Measurements from ENCODE around the gene TM6SF1. TPM values are rescaled to one million over a fixed set of nuclear protein-coding genes. Genes with fewer than 3 reads are reported as not detected.
"Not testable (repeated sequence)": the region's sequence is repeated elsewhere in the genome, so short reads cannot be mapped to it uniquely, and the experiment has no call there.

TM6SF1 gene
- total and polyA plus RNA-seq, 4 donors: 2.2 to 13.0 (median 9.6) TPM

DNA sequence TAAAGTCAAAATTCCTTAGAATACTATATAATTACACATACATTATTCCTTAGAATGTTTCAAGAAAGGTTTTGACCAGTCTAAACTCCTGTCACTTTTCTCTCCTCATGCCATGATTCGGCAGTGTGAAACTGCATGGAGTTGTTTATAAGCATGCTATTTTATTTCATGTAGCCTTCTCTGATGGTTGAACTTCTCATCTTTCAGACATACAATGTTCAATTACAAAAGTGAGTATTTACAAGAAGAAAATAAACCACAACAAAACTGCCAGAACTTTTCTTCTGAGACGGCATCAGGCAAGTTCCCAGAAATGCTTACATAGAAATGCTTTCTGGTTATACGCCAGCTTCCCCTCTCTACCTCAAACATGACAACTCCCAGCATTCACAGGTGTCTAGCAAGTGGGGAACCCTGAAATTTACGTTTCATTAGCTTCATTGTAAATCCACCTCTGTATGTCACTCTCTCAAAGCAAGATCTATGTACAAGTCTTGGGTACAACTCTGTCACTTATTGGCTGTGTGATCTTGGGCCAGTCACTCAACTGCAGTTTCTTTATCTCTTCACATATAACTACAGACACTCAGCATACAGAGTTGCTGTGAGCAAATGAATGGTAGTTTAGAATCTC is 57.4 kb downstream of the TM6SF1 start:
- H3K27ac ChIP-seq (ENCODE audit: low read depth in 1 of 2, low read length in 2 of 2): no peak overlapping the region
- H3K36me3 ChIP-seq (ENCODE audit: control insufficient read depth in 1 of 2, insufficient read depth in 2 of 2, low read length in 1 of 2): peaks cover 0 to 3% of the 10 kb centered on the region in 2 donors
- 88% methylated on average over 4 of the region's 4 CpGs for WGBS, 2 donors
- H3K4me3 ChIP-seq (ENCODE audit: low read length in 2 of 2): no peak overlapping the region
- peaks cover 2% of the 10 kb centered on the region for H3K9me3 ChIP-seq (ENCODE audit: control insufficient read depth, low read length)
- intact Hi-C loops (cut with DNase I): no loop called here
- no peak for ATAC-seq (ENCODE audit: low FRiP score)
- no peaks in the 10 kb centered on the region for H3K4me1 ChIP-seq (ENCODE audit: control insufficient read depth in 1 of 2, insufficient read depth in 2 of 2, low read length in 2 of 2)
- no peaks in the 10 kb centered on the region for H3K27me3 ChIP-seq (ENCODE audit: control insufficient read depth in 1 of 2, insufficient read depth in 2 of 2, low read length in 1 of 2)
- no peak for DNase-seq

DNA sequence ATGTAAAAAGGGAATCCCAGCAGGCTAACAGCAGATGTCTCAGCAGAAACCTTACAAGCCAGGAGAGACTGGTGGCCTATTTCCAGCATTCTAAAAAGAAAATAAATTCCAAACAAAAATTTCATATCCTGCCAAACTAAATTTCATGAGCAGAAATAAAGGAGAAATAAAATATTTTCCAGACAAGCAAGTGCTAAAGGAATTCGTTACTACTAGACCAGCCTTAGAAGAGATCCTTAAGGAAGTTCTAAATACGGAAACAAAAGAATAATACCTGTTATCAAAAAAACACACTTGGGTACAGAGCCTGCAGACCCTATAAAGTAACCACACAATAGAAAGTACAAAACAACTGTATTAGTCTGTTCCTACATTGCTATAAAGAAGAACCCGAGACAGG is 58.8 kb downstream of the TM6SF1 start:
- Histone ChIP-seq H3K36me3 (ENCODE audit: control insufficient read depth in 1 of 2, insufficient read depth in 2 of 2, low read length in 1 of 2) (peaks cover 0 to 3% of the 10 kb centered on the region in 2 donors), H3K27ac (ENCODE audit: low read depth in 1 of 2, low read length in 2 of 2) (no peak overlapping the region), H3K4me3 (ENCODE audit: low read length in 2 of 2) (no peak overlapping the region), H3K9me3 (ENCODE audit: control insufficient read depth, low read length) (peaks cover 2% of the 10 kb centered on the region), H3K4me1 (ENCODE audit: control insufficient read depth in 1 of 2, insufficient read depth in 2 of 2, low read length in 2 of 2) (no peaks in the 10 kb centered on the region), H3K27me3 (ENCODE audit: control insufficient read depth in 1 of 2, insufficient read depth in 2 of 2, low read length in 1 of 2) (no peaks in the 10 kb centered on the region)
- no peak for DNase-seq
- 50 to 52% methylated on average over 3 of the region's 3 CpGs for WGBS, 2 donors
- no peak for ATAC-seq (ENCODE audit: low FRiP score)
- intact Hi-C loops (cut with DNase I): no loop called here

DNA sequence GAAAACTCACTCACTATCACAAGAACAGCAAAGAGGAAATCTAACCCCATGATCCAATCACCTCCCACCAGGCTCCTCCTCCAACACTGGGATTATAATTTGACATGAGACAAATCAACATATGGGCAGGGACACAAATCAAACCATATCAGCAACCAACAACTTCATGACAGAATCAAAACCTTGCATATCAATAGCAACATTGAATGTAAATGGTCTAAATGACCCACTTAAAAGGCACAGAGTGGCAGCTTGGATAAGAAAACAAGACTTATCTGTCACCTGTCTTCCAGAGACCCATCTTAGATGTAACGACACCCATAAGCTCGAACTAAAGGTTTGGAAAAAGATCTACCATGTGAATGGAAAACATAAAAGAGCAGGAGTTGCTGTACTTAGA is 59.4 kb downstream of the TM6SF1 start:
- WGBS, 2 donors: 96 to 100% methylated on average over 2 of the region's 2 CpGs
- ATAC-seq (ENCODE audit: low FRiP score): no peak
- peaks cover 2% of the 10 kb centered on the region for H3K9me3 ChIP-seq (ENCODE audit: control insufficient read depth, low read length)
- no peak overlapping the region for H3K4me3 ChIP-seq (ENCODE audit: low read length in 2 of 2)
- no peak overlapping the region for H3K27ac ChIP-seq (ENCODE audit: low read depth in 1 of 2, low read length in 2 of 2)
- intact Hi-C loops (cut with DNase I): no loop called here
- no peak for DNase-seq
- H3K36me3 ChIP-seq (ENCODE audit: control insufficient read depth in 1 of 2, insufficient read depth in 2 of 2, low read length in 1 of 2): peaks cover 0 to 3% of the 10 kb centered on the region in 2 donors
- no peaks in the 10 kb centered on the region for H3K4me1 ChIP-seq (ENCODE audit: control insufficient read depth in 1 of 2, insufficient read depth in 2 of 2, low read length in 2 of 2)
- no peaks in the 10 kb centered on the region for H3K27me3 ChIP-seq (ENCODE audit: control insufficient read depth in 1 of 2, insufficient read depth in 2 of 2, low read length in 1 of 2)

DNA sequence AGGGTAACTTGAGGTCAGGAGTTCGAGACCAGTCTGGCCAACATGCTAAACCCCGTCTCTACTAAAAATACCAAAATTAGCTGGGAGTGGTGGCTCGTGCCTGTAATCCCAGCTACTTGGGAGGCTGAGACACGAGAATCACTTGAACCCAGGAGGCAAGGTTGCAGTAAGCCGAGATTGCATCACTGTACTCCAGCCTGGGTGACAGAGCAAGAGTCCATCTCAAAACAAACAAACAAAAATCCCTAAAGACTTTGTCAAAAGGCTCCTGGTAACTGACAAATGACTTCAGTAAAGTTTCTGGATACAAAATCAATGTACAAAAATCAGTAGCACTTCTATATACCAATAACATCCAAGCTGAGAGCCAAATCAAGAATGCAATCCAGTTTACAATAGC is 62.1 kb downstream of the TM6SF1 start:
- DNase-seq; H3K9me3 ChIP-seq (ENCODE audit: control insufficient read depth, low read length); H3K27ac ChIP-seq (ENCODE audit: low read depth in 1 of 2, low read length in 2 of 2); intact Hi-C loops (cut with DNase I); H3K4me3 ChIP-seq (ENCODE audit: low read length in 2 of 2); H3K36me3 ChIP-seq (ENCODE audit: control insufficient read depth in 1 of 2, insufficient read depth in 2 of 2, low read length in 1 of 2); ATAC-seq (ENCODE audit: low FRiP score); H3K27me3 ChIP-seq (ENCODE audit: control insufficient read depth in 1 of 2, insufficient read depth in 2 of 2, low read length in 1 of 2); H3K4me1 ChIP-seq (ENCODE audit: control insufficient read depth in 1 of 2, insufficient read depth in 2 of 2, low read length in 2 of 2): not testable (repeated sequence)
- WGBS, 2 donors: 96 to 97% methylated on average over 5 of the region's 5 CpGs

DNA sequence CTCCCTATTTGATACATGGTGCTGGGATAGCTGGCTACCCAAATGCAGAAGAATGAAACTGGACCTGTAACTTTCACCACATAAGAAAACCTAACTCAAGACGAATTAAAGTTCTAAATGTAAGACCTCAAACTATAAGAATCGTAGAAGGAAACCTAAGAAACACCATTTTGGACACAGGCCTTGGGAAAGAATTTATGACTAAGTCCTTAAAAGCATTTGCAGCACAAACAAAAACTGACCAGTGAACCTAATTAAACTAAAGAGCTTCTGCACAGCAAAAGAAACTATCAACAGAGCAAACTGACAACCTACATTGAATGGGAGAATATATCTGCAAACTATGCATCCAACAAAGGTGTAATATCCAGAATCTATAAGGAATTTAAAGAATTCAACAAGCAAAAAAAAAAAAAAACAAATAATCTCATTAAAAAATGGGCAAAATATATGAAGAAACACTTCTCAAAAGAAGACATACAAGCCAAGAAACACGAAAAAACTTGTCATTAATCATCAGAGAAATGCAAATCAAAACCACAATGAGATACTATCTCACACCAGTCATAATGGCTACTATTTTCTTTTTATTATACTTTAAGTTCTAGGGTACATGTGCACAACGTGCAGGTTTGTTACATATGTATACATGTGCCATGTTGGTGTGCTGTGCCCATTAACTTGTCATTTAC is 63.2 kb downstream of the TM6SF1 start:
- 69 to 72% methylated on average over 4 of the region's 4 CpGs for WGBS, 2 donors
- no peaks in the 10 kb centered on the region for H3K36me3 ChIP-seq (ENCODE audit: control insufficient read depth in 1 of 2, insufficient read depth in 2 of 2, low read length in 1 of 2)
- no peaks in the 10 kb centered on the region for H3K27me3 ChIP-seq (ENCODE audit: control insufficient read depth in 1 of 2, insufficient read depth in 2 of 2, low read length in 1 of 2)
- no peak for DNase-seq
- H3K27ac ChIP-seq (ENCODE audit: low read depth in 1 of 2, low read length in 2 of 2): no peak overlapping the region
- no peak overlapping the region for H3K4me3 ChIP-seq (ENCODE audit: low read length in 2 of 2)
- H3K9me3 ChIP-seq (ENCODE audit: control insufficient read depth, low read length): peaks cover 2% of the 10 kb centered on the region
- ATAC-seq (ENCODE audit: low FRiP score): no peak
- H3K4me1 ChIP-seq (ENCODE audit: control insufficient read depth in 1 of 2, insufficient read depth in 2 of 2, low read length in 2 of 2): no peaks in the 10 kb centered on the region
- intact Hi-C loops (cut with DNase I): no loop called here

- WGBS, 2 donors: 91% methylated on average over 1 of the region's 1 CpG
- DNase-seq: no peak
- no peaks in the 10 kb centered on the region for H3K27me3 ChIP-seq (ENCODE audit: control insufficient read depth in 1 of 2, insufficient read depth in 2 of 2, low read length in 1 of 2)
- H3K4me1 ChIP-seq (ENCODE audit: control insufficient read depth in 1 of 2, insufficient read depth in 2 of 2, low read length in 2 of 2): no peaks in the 10 kb centered on the region
- no peaks in the 10 kb centered on the region for H3K36me3 ChIP-seq (ENCODE audit: control insufficient read depth in 1 of 2, insufficient read depth in 2 of 2, low read length in 1 of 2)
- H3K27ac ChIP-seq (ENCODE audit: low read depth in 1 of 2, low read length in 2 of 2): no peak overlapping the region
- H3K4me3 ChIP-seq (ENCODE audit: low read length in 2 of 2): no peak overlapping the region
- H3K9me3 ChIP-seq (ENCODE audit: control insufficient read depth, low read length): no peaks in the 10 kb centered on the region
- intact Hi-C loops (cut with DNase I): no loop called here
- ATAC-seq (ENCODE audit: low FRiP score): no peak
Measured at GRCh38 chr15:83174891-83175290, 67.4 kb downstream of the TM6SF1 start.

- H3K27me3 ChIP-seq (ENCODE audit: control insufficient read depth in 1 of 2, insufficient read depth in 2 of 2, low read length in 1 of 2): no peaks in the 10 kb centered on the region
- no peak for ATAC-seq (ENCODE audit: low FRiP score)
- no peak for DNase-seq
- H3K27ac ChIP-seq (ENCODE audit: low read depth in 1 of 2, low read length in 2 of 2): no peak overlapping the region
- intact Hi-C loops (cut with DNase I): no loop called here
- no peak overlapping the region for H3K4me3 ChIP-seq (ENCODE audit: low read length in 2 of 2)
- no peaks in the 10 kb centered on the region for H3K9me3 ChIP-seq (ENCODE audit: control insufficient read depth, low read length)
- H3K4me1 ChIP-seq (ENCODE audit: control insufficient read depth in 1 of 2, insufficient read depth in 2 of 2, low read length in 2 of 2): no peaks in the 10 kb centered on the region
- no peaks in the 10 kb centered on the region for H3K36me3 ChIP-seq (ENCODE audit: control insufficient read depth in 1 of 2, insufficient read depth in 2 of 2, low read length in 1 of 2)
- 69 to 76% methylated on average over 2 of the region's 2 CpGs for WGBS, 2 donors
Measured at GRCh38 chr15:83178390-83178789, 70.9 kb downstream of the TM6SF1 start.

- intact Hi-C loops (cut with DNase I): no loop called here
- ATAC-seq (ENCODE audit: low FRiP score): no peak
- 97 to 100% methylated on average over 3 of the region's 3 CpGs for WGBS, 2 donors
Measured at GRCh38 chr15:83178869-83179325, 71.5 kb downstream of the TM6SF1 start.

GRCh38 chr15:83185561-83185960 is 78.1 kb downstream of the TM6SF1 start:
- 96% methylated on average over 3 of the region's 3 CpGs for WGBS, 2 donors

More at GRCh38 chr15:83178869-83179325, 71.5 kb downstream of the TM6SF1 start:
- Histone ChIP-seq H3K4me1 (ENCODE audit: control insufficient read depth in 1 of 2, insufficient read depth in 2 of 2, low read length in 2 of 2) (no peaks in the 10 kb centered on the region), H3K4me3 (ENCODE audit: low read length in 2 of 2) (no peak overlapping the region), H3K27ac (ENCODE audit: low read depth in 1 of 2, low read length in 2 of 2) (no peak overlapping the region), H3K9me3 (ENCODE audit: control insufficient read depth, low read length) (no peaks in the 10 kb centered on the region), H3K27me3 (ENCODE audit: control insufficient read depth in 1 of 2, insufficient read depth in 2 of 2, low read length in 1 of 2) (no peaks in the 10 kb centered on the region), H3K36me3 (ENCODE audit: control insufficient read depth in 1 of 2, insufficient read depth in 2 of 2, low read length in 1 of 2) (no peaks in the 10 kb centered on the region)
- no peak for DNase-seq

More at GRCh38 chr15:83185561-83185960, 78.1 kb downstream of the TM6SF1 start:
- Histone ChIP-seq H3K27me3 (ENCODE audit: control insufficient read depth in 1 of 2, insufficient read depth in 2 of 2, low read length in 1 of 2) (peaks cover 0 to 1% of the 10 kb centered on the region in 2 donors), H3K9me3 (ENCODE audit: control insufficient read depth, low read length) (no peaks in the 10 kb centered on the region), H3K36me3 (ENCODE audit: control insufficient read depth in 1 of 2, insufficient read depth in 2 of 2, low read length in 1 of 2) (no peaks in the 10 kb centered on the region), H3K27ac (ENCODE audit: low read depth in 1 of 2, low read length in 2 of 2) (no peak overlapping the region), H3K4me1 (ENCODE audit: control insufficient read depth in 1 of 2, insufficient read depth in 2 of 2, low read length in 2 of 2) (no peaks in the 10 kb centered on the region), H3K4me3 (ENCODE audit: low read length in 2 of 2) (no peak overlapping the region)
- DNase-seq (no peak), ATAC-seq (ENCODE audit: low FRiP score) (no peak)
- intact Hi-C loops (cut with DNase I): no loop called here

All from aorta (tissue), 5 donors.